ENCODE results near the gene CHD2.
"Not testable (repeated sequence)": the region's sequence is repeated elsewhere in the genome, so short reads cannot be mapped to it uniquely, and the experiment has no call there.

The CHD2 gene

GRCh38 chr15:93037820-93038705, 137.9 kb downstream of the CHD2 start:
- no peak for DNase-seq

- not testable (repeated sequence) for DNase-seq
Measured at GRCh38 chr15:93039562-93040287, 139.6 kb downstream of the CHD2 start.

- no peak for DNase-seq
Measured at GRCh38 chr15:93040288-93041158, 140.4 kb downstream of the CHD2 start.

GRCh38 chr15:93041159-93041547, 141.0 kb downstream of the CHD2 start:
- no peak for DNase-seq

GRCh38 chr15:93042211-93042610, 142.1 kb downstream of the CHD2 start:
- no peak for DNase-seq

GRCh38 chr15:93042691-93043378, 142.7 kb downstream of the CHD2 start:
- no peak for DNase-seq

- DNase-seq = no peak
Measured at GRCh38 chr15:93043621-93044300, 143.6 kb downstream of the CHD2 start.

GRCh38 chr15:93044301-93045190, 144.4 kb downstream of the CHD2 start:
- no peak for DNase-seq

- DNase-seq = no peak
Measured at GRCh38 chr15:93045191-93045785, 145.2 kb downstream of the CHD2 start.

GRCh38 chr15:93046120-93046519, 146.0 kb downstream of the CHD2 start:
- DNase-seq = no peak

- DNase-seq = no peak
Measured at GRCh38 chr15:93046721-93047120, 146.6 kb downstream of the CHD2 start.

GRCh38 chr15:93047621-93048425, 147.7 kb downstream of the CHD2 start:
- peak in 3 of 5 donors; percentile 9 to 69 (median 18) for DNase-seq

GRCh38 chr15:93048426-93048721, 148.2 kb downstream of the CHD2 start:
- DNase-seq = no peak

- no peak for DNase-seq
Measured at GRCh38 chr15:93048759-93049161, 148.6 kb downstream of the CHD2 start.

GRCh38 chr15:93049233-93049632, 149.1 kb downstream of the CHD2 start:
- no peak for DNase-seq

GRCh38 chr15:93049914-93050578, 149.9 kb downstream of the CHD2 start:
- DNase-seq = no peak

- no peak for DNase-seq
Measured at GRCh38 chr15:93050648-93051047, 150.5 kb downstream of the CHD2 start.

GRCh38 chr15:93051236-93052089, 151.3 kb downstream of the CHD2 start:
- DNase-seq = no peak
